K562 (cell line): ENCODE data around the gene ADAT3. TPM values are rescaled to one million over a fixed set of nuclear protein-coding genes. Genes with fewer than 3 reads are reported as not detected.

Experiments
- ATAC-seq: fragments of 200-7000 bp; cut with Tn5 transposase; 3 replicates; pipeline ENCODE4 v1.9.1; 2020; ENCODE audit warnings: moderate library complexity
- BruUV-seq: library from RNA; stranded (reverse); fragments of 400-500 nt; replicated peaks from 2 replicates; lab custom pipeline; 2021; lab: Mats Ljungman, UMichigan
- CTCF ChIA-PET: fragments of 300-600 bp; formaldehyde crosslinking; extraction: SDS; loops from one replicate; lab custom pipeline; 2021; ENCODE audit warnings: low intra/inter-chr PET ratio; lab: Yijun Ruan, JAX
- POLR2A ChIA-PET: fragments of 300-600, 350-650 bp; sonication (Branson Sonifier 250); formaldehyde crosslinking; extraction: SDS; loops from one replicate; lab custom pipeline; 2021; ENCODE audit warnings: antibody characterized with exemption, inconsistent platforms; lab: Yijun Ruan, JAX
- DNase-seq, 4 experiments: peaks; one replicate each; pipeline versions ENCODE4 v3.0.0 to v3.0.0-alpha.2; 2011 to 2018; ENCODE audit warnings: low spot score in 3 of 4, mixed read lengths in 3 of 4; ENCODE audit errors: extremely low read depth in 1 of 4
- FAIRE-seq: peaks from 2 replicates; lab custom pipeline; 2011; peaks lifted over from hg19 to GRCh38; lab: Jason Lieb, UNC
- H2AFZ ChIP-seq: 2 replicates; pipeline ENCODE4 v1.6.0; 2011; ENCODE audit warnings: low read depth, low read length, control low read depth, inconsistent platforms
- H3K27ac ChIP-seq: fragments of 200-600 bp; 3 replicates; pipeline ENCODE4 v1.8.0; 2011; ENCODE audit warnings: low read depth, mild to moderate bottlenecking, control low read depth, inconsistent platforms, low read length, moderate library complexity, mixed read lengths; ENCODE audit errors: extremely low read depth
- H3K27me3 ChIP-seq, 2 experiments: fragments of 300-600 bp in 1 of 2; 2 replicates in 1 of 2; 3 replicates in 1 of 2; pipeline versions ENCODE4 v1.6.0 to v1.8.0; 2011; ENCODE audit warnings: inconsistent platforms in 2 of 2, low read length in 2 of 2, mild to moderate bottlenecking in 1 of 2, mixed read lengths in 1 of 2, moderate library complexity in 1 of 2; ENCODE audit not compliant: control insufficient read depth in 2 of 2, insufficient read depth in 2 of 2
- H3K36me3 ChIP-seq: fragments of 300-600 bp; 3 replicates; pipeline ENCODE4 v1.8.0; 2011; ENCODE audit warnings: mild to moderate bottlenecking, low read length, inconsistent platforms; ENCODE audit not compliant: control insufficient read depth, insufficient read depth
- H3K4me1 ChIP-seq, 2 experiments: fragments of 200-600 bp in 1 of 2; replicated peaks in 1 of 2; 2 replicates in 1 of 2; 3 replicates in 1 of 2; pipeline versions ENCODE4 v1.5.1 to v1.8.0; 2011; ENCODE audit warnings: inconsistent platforms in 2 of 2, low read length in 2 of 2, mild to moderate bottlenecking in 1 of 2, mixed read lengths in 1 of 2, moderate library complexity in 1 of 2; ENCODE audit not compliant: control insufficient read depth in 2 of 2, insufficient read depth in 2 of 2
- H3K4me2 ChIP-seq: 2 replicates; pipeline ENCODE4 v1.6.1; 2011; ENCODE audit warnings: low read length, control low read depth, inconsistent platforms, mixed read lengths; ENCODE audit not compliant: insufficient read depth
- H3K4me3 ChIP-seq: fragments of 200-600 bp; sonication (generic), shearing (Covaris generic); 2 replicates; pipeline ENCODE4 v1.5.1; 2016; ENCODE audit warnings: control low read depth, inconsistent platforms
- H3K79me2 ChIP-seq: fragments of 200-600 bp; 3 replicates; pipeline ENCODE4 v1.8.0; 2011; ENCODE audit warnings: low read length, inconsistent platforms; ENCODE audit not compliant: control insufficient read depth, insufficient read depth
- H3K9ac ChIP-seq, 2 experiments: 2 replicates each; pipeline versions ENCODE4 v1.6.0 to v1.6.1; 2011; ENCODE audit warnings: low read depth in 2 of 2, low read length in 2 of 2, control low read depth in 1 of 2, inconsistent platforms in 1 of 2, mild to moderate bottlenecking in 1 of 2, mixed read lengths in 1 of 2; ENCODE audit not compliant: insufficient read depth in 1 of 2
- H3K9me1 ChIP-seq: one replicate; pipeline ENCODE4 v1.6.0; 2011; ENCODE audit warnings: inconsistent platforms, mild to moderate bottlenecking, low read length, moderate library complexity; ENCODE audit not compliant: control insufficient read depth, insufficient read depth
- H3K9me3 ChIP-seq: replicated peaks from 2 replicates; pipeline ENCODE4 v1.5.1; 2011; ENCODE audit warnings: low read depth, low read length, inconsistent platforms; ENCODE audit not compliant: control insufficient read depth, insufficient read depth
- H4K20me1 ChIP-seq: replicated peaks from 2 replicates; pipeline ENCODE4 v1.6.1; 2011; ENCODE audit warnings: low read length, inconsistent platforms, mixed read lengths; ENCODE audit not compliant: control insufficient read depth, insufficient read depth
- ERF ChIP-seq: fragments of 450-650 bp; formaldehyde crosslinking; IDR thresholded peaks from 2 replicates; pipeline ENCODE4 v1.4.0; 2020; ENCODE audit warnings: mild to moderate bottlenecking, mixed read lengths
- FOXK1 ChIP-seq: sonication (generic); formaldehyde crosslinking; IDR thresholded peaks from 2 replicates; pipeline ENCODE4 v1.8.0; 2022; ENCODE audit warnings: missing genetic modification reagents, mild to moderate bottlenecking, borderline replicate concordance
- KLF6 ChIP-seq: fragments of 250-450 bp; sonication (Bioruptor Pico); IDR thresholded peaks from 2 replicates; pipeline ENCODE4 v1.4.0; 2020; ENCODE audit warnings: mild to moderate bottlenecking, moderate library complexity, borderline replicate concordance
- NCOA1 ChIP-seq: fragments of 450-650 bp; IDR thresholded peaks from 2 replicates; pipeline ENCODE4 v1.6.1; 2016; ENCODE audit warnings: low read depth
- PTBP1 ChIP-seq: fragments of 200-400 bp; formaldehyde crosslinking; IDR thresholded peaks from 2 replicates; pipeline ENCODE4 v1.6.1; 2017; ENCODE audit warnings: low read depth, low read length
- RAD51 ChIP-seq: fragments of 450-650 bp; IDR thresholded peaks from 2 replicates; pipeline ENCODE4 v1.7.1; 2016; ENCODE audit warnings: low read depth, mild to moderate bottlenecking, borderline replicate concordance
- RCOR1 ChIP-seq, 2 experiments: IDR thresholded peaks; 2 replicates each; pipeline ENCODE4 v1.6.1; 2012; ENCODE audit warnings: low read depth in 2 of 2, low read length in 2 of 2, borderline replicate concordance in 1 of 2, improper control_type of control experiment in 1 of 2
- SIN3B ChIP-seq: fragments of 450-650 bp; IDR thresholded peaks from 2 replicates; pipeline ENCODE4 v1.6.1; 2017; ENCODE audit warnings: low read depth, mild to moderate bottlenecking, moderate library complexity
- SMAD1 ChIP-seq: fragments of 150-350 bp; IDR thresholded peaks from 2 replicates; pipeline ENCODE4 v1.6.1; 2014; ENCODE audit warnings: low read length, low read depth; ENCODE audit not compliant: partially characterized antibody
- SNIP1 ChIP-seq: fragments of 450-650 bp; IDR thresholded peaks from 2 replicates; pipeline ENCODE4 v1.7.1; 2017; ENCODE audit warnings: low read depth, mild to moderate bottlenecking
- SRF ChIP-seq, 2 experiments: fragments of 250-450, 450-650 bp in 1 of 2; sonication (Bioruptor Pico) in 1 of 2; sonication (generic) in 1 of 2; formaldehyde crosslinking; IDR thresholded peaks; 2 replicates each; pipeline versions ENCODE4 v1.5.0 to v1.5.1; 2020 to 2022; ENCODE audit warnings: mild to moderate bottlenecking in 1 of 2, missing genetic modification reagents in 1 of 2
- STAT6 ChIP-seq: sonication (generic); formaldehyde crosslinking; IDR thresholded peaks from 2 replicates; pipeline ENCODE4 v1.8.1; 2023; ENCODE audit warnings: mild to moderate bottlenecking, missing genetic modification reagents
- TEAD2 ChIP-seq: fragments of 450-650 bp; IDR thresholded peaks from 2 replicates; pipeline ENCODE4 v1.6.1; 2016; ENCODE audit warnings: missing genetic modification characterization, control low read depth, missing compliant biosample characterization
- YY1 ChIP-seq, 3 experiments: IDR thresholded peaks; 2 replicates each; pipeline ENCODE4 v1.6.1; 2011; ENCODE audit warnings: low read length in 2 of 3, mild to moderate bottlenecking in 2 of 3, moderate library complexity in 2 of 3, borderline replicate concordance in 1 of 3, control low read depth in 1 of 3, low read depth in 1 of 3; ENCODE audit not compliant: insufficient read depth in 3 of 3, insufficient replicate concordance in 2 of 3, control insufficient read depth in 1 of 3, insufficient read length in 1 of 3; ENCODE audit errors: extremely low read depth in 1 of 3
- ZEB2 ChIP-seq: fragments of 450-650 bp; IDR thresholded peaks from 2 replicates; pipeline ENCODE4 v1.6.1; 2016
- ZKSCAN1 ChIP-seq: fragments of 150-350 bp; IDR thresholded peaks from 2 replicates; pipeline ENCODE4 v1.6.1; 2016; ENCODE audit warnings: low read depth, low read length
- ZKSCAN3 ChIP-seq: fragments of 250-450 bp; sonication (Bioruptor Pico); IDR thresholded peaks from 2 replicates; pipeline ENCODE4 v1.4.0; 2020
- ZNF23 ChIP-seq: fragments of 250-450 bp; sonication (Bioruptor Pico); IDR thresholded peaks from 2 replicates; pipeline ENCODE4 v1.4.0; 2020; ENCODE audit warnings: mild to moderate bottlenecking
- WGBS: fragments of 100-300 bp; shearing (Covaris generic); methylation state at CpG from one replicate; pipeline ENCODE4 v1.1.6; 2016; ENCODE audit warnings: low coverage, mixed read lengths; ENCODE audit not compliant: insufficient coverage; ENCODE audit errors: missing lambda C conversion rate; 5-methylcytosine and 5-hydroxymethylcytosine counted together
- in situ Hi-C: fragments of 300-500 bp; cut with MboI; formaldehyde crosslinking; loops from 4 replicates; pipeline ENCODE4 v1.15.0; 2018; ENCODE audit warnings: inconsistent platforms, mixed read lengths
- intact Hi-C: fragments of 100-400 bp; cut with micrococcal nuclease; formaldehyde crosslinking; loops from 2 replicates; pipeline ENCODE4 v1.14.2; 2022
- polyA plus RNA-seq, 8 experiments: library from polyadenylated mRNA; depleted of rRNA in 4 of 8; stranded (reverse) in 5 of 8; unstranded in 3 of 8; fragments of >200 nt; fragmentation: Nextera tagmentation in 2 of 8; fragmentation: Illumina TruSeq in 1 of 8; extraction: Ambion mirVana in 2 of 8; extraction: Trizol in 1 of 8; gene quantifications; 2 replicates each; pipeline versions ENCODE4 v1.2.1 to v1.2.3, GENCODE V29; 2011 to 2014; ENCODE audit warnings: inconsistent platforms in 1 of 8, missing spikeins in 1 of 8
- total RNA-seq, 7 experiments: library from RNA; depleted of rRNA in 6 of 7; stranded (reverse); fragments of >200 nt in 6 of 7; fragmentation: Illumina TruSeq in 2 of 7; extraction: Trizol in 2 of 7; gene quantifications; 2 replicates each; pipeline versions ENCODE4 v1.2.1 to v1.2.3, GENCODE V29; 2011 to 2021; ENCODE audit warnings: low replicate concordance in 1 of 7

ADAT3 gene
- total and polyA plus RNA-seq, 9 of the 15 experiments (the other 6 are each of a cell fraction or from before 2014, with no cell fraction given), result 0.67 to 15.6 (median 7.8) TPM; not detected in 4

- CTCF ChIA-PET, result no interaction called here
- H4K20me1 ChIP-seq, result peaks cover 5% of the 10 kb centered on the region; the same call in 1 of the 2 replicates
- no peak for ATAC-seq
- FAIRE-seq, result no peak
- no peaks in the 10 kb centered on the region for H3K9me3 ChIP-seq
- no TSS peak for BruUV-seq
- H3K9me1 ChIP-seq, result no peaks in the 10 kb centered on the region
- no peak overlapping the region for H3K4me3 ChIP-seq
- peak overlapping the region; percentile 57; the same call in 1 of the 2 replicates for H3K4me2 ChIP-seq
- in situ Hi-C loops (no loop called here), intact Hi-C loops (no loop called here)
- H2AFZ ChIP-seq, result no peak overlapping the region
- 46% methylated on average over 15 of the region's 15 CpGs for WGBS
- 0 out of 3 replicates have a peak overlapping the region, but pooled peaks have one; percentile 32 for H3K27ac ChIP-seq
- H3K36me3 ChIP-seq, result peaks cover 37% of the 10 kb centered on the region; the same call in 2 of the 3 replicates
- no peaks in the 10 kb centered on the region for H3K27me3 ChIP-seq
- peak overlapping the region in 1 of 2 experiments; percentile 84; a peak in 2 of 4 replicates for H3K9ac ChIP-seq
- H3K79me2 ChIP-seq, result peaks cover 70% of the 10 kb centered on the region
- POLR2A ChIA-PET, result interaction anchor here (0.8 to 1.1 kb wide), 2 partner anchors 10 to 27 kb away, joined by 3 to 4 read pairs; no protein-coding TSS in a partner anchor
- DNase-seq, result peak in 1 of 4 experiments; percentile 60
- H3K4me1 ChIP-seq, result peaks cover 49 to 69% of the 10 kb centered on the region in 2 experiments
- TF ChIP-seq ZKSCAN1 (no peak), YY1 (IDR thresholded peaks at IDR 0.05; ENCODE audit: borderline replicate concordance in 1 of 3, control insufficient read depth in 1 of 3, extremely low read depth in 1 of 3, insufficient read depth in 3 of 3, insufficient read length in 1 of 3, insufficient replicate concordance in 2 of 3, low read depth in 1 of 3, low read length in 2 of 3) (peak in 1 of 3 experiments; percentile 12), ZEB2 (no peak), STAT6 (no peak), NCOA1 (no peak), FOXK1 (CRISPR knock-in tag) (no peak), SRF (CRISPR knock-in tag; IDR thresholded peaks at IDR 0.05) (no peak), SIN3B (no peak), KLF6 (CRISPR knock-in tag) (no peak), ERF (no peak), TEAD2 (tag) (no peak), ZNF23 (CRISPR knock-in tag) (no peak), ZKSCAN3 (no peak), RCOR1 (IDR thresholded peaks at IDR 0.05; ENCODE audit: borderline replicate concordance in 1 of 2, low read depth in 2 of 2, low read length in 2 of 2) (no peak), RAD51 (no peak), SNIP1 (no peak), SMAD1 (no peak), PTBP1 (no peak)
These were observed 34.0 kb upstream of the ADAT3 start for GRCh38 chr19:1871140-1871597.
